Activated naive CD8-positive, alpha-beta T cell treated with anti-CD3 and anti-CD28 coated beads, Interleukin-2, amount 50 U/mL, for 16 hours (primary cell): Measurements from ENCODE around the gene U2SURP.
A peak's percentile ranks its signal among the peaks of the same experiment; 100 is the strongest.

Experiments used
- DNase-seq: peaks from one replicate; pipeline ENCODE4 v3.0.0-alpha.2; 2020; ENCODE audit warnings: low read depth, low spot score

Gene U2SURP

GRCh38 chr3:143001369-143002082 is at the start of gene U2SURP:
Gene U2SURP, plus strand, starts transcription at chr3:143001570. Its CDS starts 59 bp downstream, at chr3:143001629.
- peak; percentile 80 for DNase-seq

DNA sequence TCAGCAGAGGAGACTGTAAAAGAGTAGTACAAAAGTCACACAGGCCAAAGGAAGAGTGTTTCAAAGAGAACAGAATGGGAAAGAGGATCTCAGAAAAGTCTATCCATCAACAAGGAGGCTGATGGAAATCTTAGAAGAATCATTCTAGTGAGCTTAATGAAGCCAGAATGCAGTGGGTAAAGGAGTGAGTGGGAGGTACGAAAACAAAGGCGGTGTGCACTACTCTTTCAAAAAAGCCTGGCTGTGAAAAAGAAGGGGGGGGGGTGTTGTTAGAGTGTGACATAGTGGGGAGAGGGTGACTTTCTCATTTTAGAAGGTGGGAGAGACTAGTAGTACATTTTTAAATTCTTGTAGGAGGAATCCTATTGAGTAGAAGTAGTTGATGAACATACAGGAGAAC is 49.6 kb upstream of the U2SURP start:
- DNase-seq, result no peak

GRCh38 chr3:142952272-142953193 is 48.8 kb upstream of the U2SURP start:
- DNase-seq, result no peak

GRCh38 chr3:142953443-142953842 is 47.9 kb upstream of the U2SURP start:
- DNase-seq, result no peak

GRCh38 chr3:142958707-142959106 is 42.7 kb upstream of the U2SURP start:
- no peak for DNase-seq

DNA sequence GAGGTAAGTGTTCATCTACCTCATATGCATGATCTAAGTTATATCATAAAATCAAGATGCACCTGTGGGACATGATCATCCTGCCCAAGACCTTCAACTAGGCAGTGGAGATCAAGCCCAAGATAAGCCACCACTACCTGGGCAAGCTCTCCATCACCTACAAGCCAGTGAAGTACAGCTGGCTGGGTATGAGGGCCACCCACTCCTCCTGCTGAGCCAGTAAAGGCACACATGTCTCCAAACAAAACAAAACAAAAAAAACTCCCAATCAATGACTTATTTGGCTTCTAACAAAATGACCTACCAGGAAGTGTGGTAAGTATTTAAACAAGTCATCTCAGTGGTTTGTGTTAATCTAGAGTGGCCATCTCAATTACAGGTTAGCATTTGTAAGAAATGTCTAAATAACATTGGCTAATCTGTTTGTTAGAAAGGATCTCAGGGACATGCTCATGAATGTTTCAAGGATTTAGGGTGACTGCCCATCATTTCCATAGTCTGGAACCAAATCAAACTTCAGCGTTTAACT is 41.0 kb upstream of the U2SURP start:
- no peak for DNase-seq

DNA sequence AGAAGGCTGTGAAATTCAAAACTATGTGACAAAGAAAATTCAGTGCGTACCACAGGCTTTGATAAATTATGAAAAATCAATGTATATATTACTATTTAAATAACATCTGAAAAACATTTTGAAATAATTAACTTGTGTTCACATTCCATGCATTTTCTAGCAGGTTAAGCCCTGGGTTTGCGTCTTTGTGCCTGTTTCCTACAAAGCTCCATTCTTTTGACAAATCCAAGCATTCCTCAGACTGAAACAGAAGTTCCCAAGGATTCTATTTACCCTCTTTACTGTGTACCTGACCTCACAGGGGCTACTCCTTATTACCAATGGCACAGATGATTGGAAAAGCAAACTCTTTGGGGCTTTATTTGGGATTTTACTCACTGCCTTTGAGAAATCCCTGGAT is 39.8 kb upstream of the U2SURP start:
- no peak for DNase-seq

DNA sequence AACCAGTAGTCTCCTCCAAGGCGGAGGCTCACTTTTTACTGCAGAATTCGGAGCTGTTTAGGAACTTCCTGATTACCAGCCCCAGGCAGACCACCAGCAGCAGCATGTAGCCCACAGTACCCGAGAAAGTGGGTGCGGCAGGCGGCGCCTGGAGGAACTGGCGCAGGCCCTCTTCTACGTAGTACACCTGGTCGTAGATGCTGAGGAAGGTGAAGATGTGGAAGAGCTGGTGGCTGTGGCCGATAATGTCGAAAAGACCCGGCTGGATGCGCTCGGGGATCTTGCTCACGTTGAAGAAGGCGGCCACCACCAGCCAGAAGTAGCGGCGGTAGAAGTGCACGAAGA is 39.2 kb upstream of the U2SURP start:
- DNase-seq, result no peak

GRCh38 chr3:142962520-142963233 is 38.7 kb upstream of the U2SURP start:
- DNase-seq, result no peak

- DNase-seq, result no peak
Observed at GRCh38 chr3:142963234-142963515, 38.2 kb upstream of the U2SURP start.

GRCh38 chr3:142963516-142964448 is 37.6 kb upstream of the U2SURP start, which contains the start of gene PAQR9:
Gene PAQR9, minus strand, starts transcription at chr3:142963674. Its CDS starts 338 bp downstream, at chr3:142963336.
- DNase-seq, result no peak

DNA sequence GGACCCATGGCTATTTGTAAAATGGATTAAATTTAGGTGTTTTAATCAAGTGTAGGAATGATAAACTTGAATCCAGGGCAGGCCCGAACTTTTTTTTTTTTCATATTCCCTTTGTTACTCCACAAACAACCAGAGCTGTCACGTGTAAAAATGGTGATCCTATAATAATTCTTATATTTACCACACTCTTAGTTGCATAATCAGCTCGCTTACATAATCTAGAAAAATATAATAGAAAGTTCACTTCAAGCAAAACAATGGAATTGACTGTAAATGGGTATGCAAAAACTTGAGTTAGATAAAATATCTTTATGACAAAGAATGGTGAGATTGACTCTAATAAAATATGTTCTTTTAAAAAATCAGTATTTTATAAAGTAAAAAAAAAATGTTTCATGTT is 35.8 kb upstream of the U2SURP start:
- DNase-seq, result no peak

GRCh38 chr3:142966808-142967207 is 34.6 kb upstream of the U2SURP start:
- no peak for DNase-seq

DNA sequence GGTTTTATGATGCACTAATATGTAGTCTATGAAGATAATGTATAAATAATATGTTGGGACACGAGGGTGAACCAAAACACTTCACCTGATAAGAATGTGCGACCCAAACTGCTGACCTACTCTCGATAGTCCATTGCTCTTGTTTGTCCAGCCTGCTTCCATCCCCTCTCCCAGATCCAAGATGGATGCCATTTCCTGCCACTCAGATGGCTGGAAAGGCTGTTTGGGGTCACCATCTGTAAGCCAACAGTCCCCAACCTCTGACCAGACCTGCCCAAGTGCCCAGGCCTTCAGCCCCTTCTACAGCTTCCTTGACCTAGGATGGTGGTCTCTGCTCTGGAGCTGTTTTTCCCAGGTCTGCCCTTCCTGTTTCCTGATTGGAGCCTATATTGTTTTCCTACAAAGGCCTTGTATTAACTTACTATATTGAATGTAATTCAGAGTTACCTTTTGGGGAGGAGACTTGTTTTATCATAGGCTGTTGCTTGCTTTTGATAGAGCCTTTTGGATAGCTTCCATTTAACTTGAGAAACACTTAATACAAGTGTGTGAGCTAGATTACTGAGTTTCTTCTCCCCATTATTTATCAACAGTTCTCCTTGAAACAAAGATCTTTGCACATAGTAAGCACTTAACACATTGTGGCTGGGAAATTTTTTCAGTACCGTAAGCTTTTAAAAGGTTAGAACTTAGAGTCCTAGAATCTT is 32.9 kb upstream of the U2SURP start:
- no peak for DNase-seq

- no peak for DNase-seq
Observed at GRCh38 chr3:142971431-142971830, 29.9 kb upstream of the U2SURP start.

GRCh38 chr3:142972092-142972753 is 29.1 kb upstream of the U2SURP start:
- DNase-seq, result no peak

DNA sequence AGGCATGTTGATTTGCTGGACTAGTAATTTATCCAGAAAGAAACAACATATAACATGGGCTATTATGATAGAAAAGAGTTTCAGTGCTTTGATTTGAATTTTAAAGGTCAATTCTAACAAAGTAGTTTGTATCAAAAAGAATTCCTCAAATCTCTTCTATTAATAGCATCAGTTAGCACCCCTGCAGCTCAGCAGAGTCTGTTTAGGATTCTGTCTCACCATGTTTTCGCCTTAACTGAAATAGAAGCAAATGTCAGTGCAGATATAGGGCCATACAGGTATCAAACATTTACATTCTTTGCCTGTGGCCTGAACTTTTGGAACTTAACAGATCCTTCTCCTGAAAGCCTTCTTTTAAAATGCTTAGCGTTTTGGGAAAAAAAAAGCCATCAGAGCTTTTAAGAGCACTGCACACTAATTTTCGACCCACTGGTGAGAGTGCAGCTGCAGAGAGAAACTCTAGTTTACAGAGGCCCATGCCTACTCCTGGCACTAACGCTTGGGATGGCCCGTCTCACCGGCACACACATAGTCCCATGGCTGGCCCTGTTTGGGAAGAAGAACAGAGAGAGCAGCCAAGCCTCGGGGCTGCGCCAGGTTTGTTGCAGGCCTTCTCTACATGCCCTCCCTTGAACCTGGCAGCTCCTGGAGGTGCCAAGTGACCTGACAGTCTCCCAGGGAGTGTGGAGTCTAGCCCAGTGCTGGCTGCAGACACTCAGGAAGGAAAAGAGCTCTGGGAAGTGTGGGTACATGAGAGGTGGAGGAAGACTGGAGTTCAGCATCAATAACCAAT is 28.0 kb upstream of the U2SURP start:
- no peak for DNase-seq

GRCh38 chr3:142975316-142975995 is 25.9 kb upstream of the U2SURP start:
- no peak for DNase-seq
